ENCODE results near the gene KIF3A. TPM values are rescaled to one million over a fixed set of nuclear protein-coding genes. Genes with fewer than 3 reads are reported as not detected.

The KIF3A gene
- total and polyA plus RNA-seq, 2 of the 8 experiments (the other 6 are each of a cell fraction or from before 2014, with no cell fraction given): 3.1 to 13.1 TPM

DNA sequence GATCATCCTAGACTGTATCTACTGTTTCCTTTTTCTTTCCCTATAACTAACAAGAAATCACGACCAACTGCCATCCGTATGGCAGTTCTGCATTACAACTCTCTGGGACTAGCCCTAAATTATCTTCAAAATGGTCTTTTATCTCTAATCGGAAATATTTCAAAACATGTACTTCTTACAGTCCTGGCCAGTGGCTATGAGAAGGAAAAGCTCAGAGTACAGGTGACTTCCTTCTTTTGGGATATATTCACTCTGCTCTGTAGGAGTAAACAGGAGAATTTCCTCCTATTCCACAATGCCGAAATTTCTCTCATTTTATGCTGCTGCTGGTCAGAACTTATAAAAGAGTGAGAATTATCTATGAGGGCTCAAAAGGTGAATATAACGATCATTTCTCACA is 41.5 kb upstream of the KIF3A start (continued):
- TF ChIP-seq, protein P1, sequence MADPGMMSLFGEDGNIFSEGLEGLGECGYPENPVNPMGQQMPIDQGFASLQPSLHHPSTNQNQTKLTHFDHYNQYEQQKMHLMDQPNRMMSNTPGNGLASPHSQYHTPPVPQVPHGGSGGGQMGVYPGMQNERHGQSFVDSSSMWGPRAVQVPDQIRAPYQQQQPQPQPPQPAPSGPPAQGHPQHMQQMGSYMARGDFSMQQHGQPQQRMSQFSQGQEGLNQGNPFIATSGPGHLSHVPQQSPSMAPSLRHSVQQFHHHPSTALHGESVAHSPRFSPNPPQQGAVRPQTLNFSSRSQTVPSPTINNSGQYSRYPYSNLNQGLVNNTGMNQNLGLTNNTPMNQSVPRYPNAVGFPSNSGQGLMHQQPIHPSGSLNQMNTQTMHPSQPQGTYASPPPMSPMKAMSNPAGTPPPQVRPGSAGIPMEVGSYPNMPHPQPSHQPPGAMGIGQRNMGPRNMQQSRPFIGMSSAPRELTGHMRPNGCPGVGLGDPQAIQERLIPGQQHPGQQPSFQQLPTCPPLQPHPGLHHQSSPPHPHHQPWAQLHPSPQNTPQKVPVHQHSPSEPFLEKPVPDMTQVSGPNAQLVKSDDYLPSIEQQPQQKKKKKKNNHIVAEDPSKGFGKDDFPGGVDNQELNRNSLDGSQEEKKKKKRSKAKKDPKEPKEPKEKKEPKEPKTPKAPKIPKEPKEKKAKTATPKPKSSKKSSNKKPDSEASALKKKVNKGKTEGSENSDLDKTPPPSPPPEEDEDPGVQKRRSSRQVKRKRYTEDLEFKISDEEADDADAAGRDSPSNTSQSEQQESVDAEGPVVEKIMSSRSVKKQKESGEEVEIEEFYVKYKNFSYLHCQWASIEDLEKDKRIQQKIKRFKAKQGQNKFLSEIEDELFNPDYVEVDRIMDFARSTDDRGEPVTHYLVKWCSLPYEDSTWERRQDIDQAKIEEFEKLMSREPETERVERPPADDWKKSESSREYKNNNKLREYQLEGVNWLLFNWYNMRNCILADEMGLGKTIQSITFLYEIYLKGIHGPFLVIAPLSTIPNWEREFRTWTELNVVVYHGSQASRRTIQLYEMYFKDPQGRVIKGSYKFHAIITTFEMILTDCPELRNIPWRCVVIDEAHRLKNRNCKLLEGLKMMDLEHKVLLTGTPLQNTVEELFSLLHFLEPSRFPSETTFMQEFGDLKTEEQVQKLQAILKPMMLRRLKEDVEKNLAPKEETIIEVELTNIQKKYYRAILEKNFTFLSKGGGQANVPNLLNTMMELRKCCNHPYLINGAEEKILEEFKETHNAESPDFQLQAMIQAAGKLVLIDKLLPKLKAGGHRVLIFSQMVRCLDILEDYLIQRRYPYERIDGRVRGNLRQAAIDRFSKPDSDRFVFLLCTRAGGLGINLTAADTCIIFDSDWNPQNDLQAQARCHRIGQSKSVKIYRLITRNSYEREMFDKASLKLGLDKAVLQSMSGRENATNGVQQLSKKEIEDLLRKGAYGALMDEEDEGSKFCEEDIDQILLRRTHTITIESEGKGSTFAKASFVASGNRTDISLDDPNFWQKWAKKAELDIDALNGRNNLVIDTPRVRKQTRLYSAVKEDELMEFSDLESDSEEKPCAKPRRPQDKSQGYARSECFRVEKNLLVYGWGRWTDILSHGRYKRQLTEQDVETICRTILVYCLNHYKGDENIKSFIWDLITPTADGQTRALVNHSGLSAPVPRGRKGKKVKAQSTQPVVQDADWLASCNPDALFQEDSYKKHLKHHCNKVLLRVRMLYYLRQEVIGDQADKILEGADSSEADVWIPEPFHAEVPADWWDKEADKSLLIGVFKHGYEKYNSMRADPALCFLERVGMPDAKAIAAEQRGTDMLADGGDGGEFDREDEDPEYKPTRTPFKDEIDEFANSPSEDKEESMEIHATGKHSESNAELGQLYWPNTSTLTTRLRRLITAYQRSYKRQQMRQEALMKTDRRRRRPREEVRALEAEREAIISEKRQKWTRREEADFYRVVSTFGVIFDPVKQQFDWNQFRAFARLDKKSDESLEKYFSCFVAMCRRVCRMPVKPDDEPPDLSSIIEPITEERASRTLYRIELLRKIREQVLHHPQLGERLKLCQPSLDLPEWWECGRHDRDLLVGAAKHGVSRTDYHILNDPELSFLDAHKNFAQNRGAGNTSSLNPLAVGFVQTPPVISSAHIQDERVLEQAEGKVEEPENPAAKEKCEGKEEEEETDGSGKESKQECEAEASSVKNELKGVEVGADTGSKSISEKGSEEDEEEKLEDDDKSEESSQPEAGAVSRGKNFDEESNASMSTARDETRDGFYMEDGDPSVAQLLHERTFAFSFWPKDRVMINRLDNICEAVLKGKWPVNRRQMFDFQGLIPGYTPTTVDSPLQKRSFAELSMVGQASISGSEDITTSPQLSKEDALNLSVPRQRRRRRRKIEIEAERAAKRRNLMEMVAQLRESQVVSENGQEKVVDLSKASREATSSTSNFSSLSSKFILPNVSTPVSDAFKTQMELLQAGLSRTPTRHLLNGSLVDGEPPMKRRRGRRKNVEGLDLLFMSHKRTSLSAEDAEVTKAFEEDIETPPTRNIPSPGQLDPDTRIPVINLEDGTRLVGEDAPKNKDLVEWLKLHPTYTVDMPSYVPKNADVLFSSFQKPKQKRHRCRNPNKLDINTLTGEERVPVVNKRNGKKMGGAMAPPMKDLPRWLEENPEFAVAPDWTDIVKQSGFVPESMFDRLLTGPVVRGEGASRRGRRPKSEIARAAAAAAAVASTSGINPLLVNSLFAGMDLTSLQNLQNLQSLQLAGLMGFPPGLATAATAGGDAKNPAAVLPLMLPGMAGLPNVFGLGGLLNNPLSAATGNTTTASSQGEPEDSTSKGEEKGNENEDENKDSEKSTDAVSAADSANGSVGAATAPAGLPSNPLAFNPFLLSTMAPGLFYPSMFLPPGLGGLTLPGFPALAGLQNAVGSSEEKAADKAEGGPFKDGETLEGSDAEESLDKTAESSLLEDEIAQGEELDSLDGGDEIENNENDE (IDR thresholded peaks at IDR 0.05; ENCODE audit: insufficient replicate concordance, low read length): no peak
- no peak for TF ChIP-seq CBX5 (IDR thresholded peaks at IDR 0.05; ENCODE audit: low read depth, low read length)
